Tongue (tissue), 2 donors: ENCODE measurements around the gene LRRC27. TPM values are rescaled to one million over a fixed set of nuclear protein-coding genes. Genes with fewer than 3 reads are reported as not detected.

Experiments
- DNase-seq: peaks from one replicate; pipeline ENCODE4 v3.0.0-alpha.2; 2015
- total RNA-seq: library from RNA; depleted of rRNA; stranded (reverse); fragments of >200 nt; gene quantifications from one replicate; pipeline ENCODE4 v1.2.3, GENCODE V29; 2014

The LRRC27 gene
- total RNA-seq, 1 donor from 2014 or later, result 10.2 TPM

- no peak for DNase-seq
Measured at GRCh38 chr10:132390921-132391675, 59.1 kb downstream of the LRRC27 start.

GRCh38 chr10:132391676-132392020 is 59.7 kb downstream of the LRRC27 start:
- DNase-seq, result no peak

GRCh38 chr10:132392184-132392800 is 60.3 kb downstream of the LRRC27 start:
- no peak for DNase-seq

GRCh38 chr10:132392811-132393694 is 61.1 kb downstream of the LRRC27 start:
- DNase-seq, result no peak

- DNase-seq, result no peak
Measured at GRCh38 chr10:132393695-132394181, 61.7 kb downstream of the LRRC27 start.

- no peak for DNase-seq
Measured at GRCh38 chr10:132394201-132394811, 62.3 kb downstream of the LRRC27 start.

GRCh38 chr10:132394936-132395703 is 63.1 kb downstream of the LRRC27 start:
- no peak for DNase-seq

- peak; percentile 63 for DNase-seq
Measured at GRCh38 chr10:132395704-132396493, 63.9 kb downstream of the LRRC27 start.

- peak; percentile 78 for DNase-seq
Measured at GRCh38 chr10:132396494-132397035, 64.6 kb downstream of the LRRC27 start.

GRCh38 chr10:132397036-132397541 is 65.1 kb downstream of the LRRC27 start, which contains the start of gene PWWP2B:
TSS of gene PWWP2B (plus strand) at chr10:132397200. CDS start at chr10:132397227, 27 bp downstream.
- DNase-seq, result peak; percentile 55

- DNase-seq, result peak; percentile 59
Measured at GRCh38 chr10:132397671-132398565, 65.9 kb downstream of the LRRC27 start.

- DNase-seq, result peak; percentile 56
Measured at GRCh38 chr10:132398566-132398991, 66.6 kb downstream of the LRRC27 start.

GRCh38 chr10:132399117-132400035 is 67.4 kb downstream of the LRRC27 start:
- peak; percentile 41 for DNase-seq

- DNase-seq, result no peak
Measured at GRCh38 chr10:132400041-132400546, 68.1 kb downstream of the LRRC27 start.

- DNase-seq, result no peak
Measured at GRCh38 chr10:132400547-132401151, 68.7 kb downstream of the LRRC27 start.

GRCh38 chr10:132401401-132402118 is 69.6 kb downstream of the LRRC27 start:
- no peak for DNase-seq
